Endodermal cell (in vitro differentiated cells): Measurements from ENCODE around the gene PPP1R36. TPM values are rescaled to one million over a fixed set of nuclear protein-coding genes. Genes with fewer than 3 reads are reported as not detected.
"Not testable (repeated sequence)": the region's sequence is repeated elsewhere in the genome, so short reads cannot be mapped to it uniquely, and the experiment has no call there.

Experiments used
- DNase-seq: peaks from one replicate; pipeline ENCODE4 v3.0.0-alpha.2; 2017
- H3K27ac ChIP-seq: 2 replicates; pipeline ENCODE4 v1.5.1; 2013; ENCODE audit warnings: mild to moderate bottlenecking, low read depth, low read length, moderate library complexity
- H3K27me3 ChIP-seq: 2 replicates; pipeline ENCODE4 v1.6.1; 2013; ENCODE audit warnings: mild to moderate bottlenecking, low read length, moderate library complexity; ENCODE audit not compliant: insufficient read depth, control insufficient read depth, poor library complexity, severe bottlenecking
- H3K36me3 ChIP-seq: 2 replicates; pipeline ENCODE4 v1.7.0; 2013; ENCODE audit warnings: mild to moderate bottlenecking, low read length, moderate library complexity; ENCODE audit not compliant: control insufficient read depth, insufficient read depth
- H3K4me1 ChIP-seq: one replicate; pipeline ENCODE4 v1.7.0; 2013; ENCODE audit warnings: low read length; ENCODE audit not compliant: control insufficient read depth, insufficient read depth
- H3K4me3 ChIP-seq: 2 replicates; pipeline ENCODE4 v1.5.1; 2013; ENCODE audit warnings: mild to moderate bottlenecking, low read length, moderate library complexity
- H3K9ac ChIP-seq: 2 replicates; pipeline ENCODE4 v1.6.1; 2013; ENCODE audit warnings: mild to moderate bottlenecking, low read length, moderate library complexity; ENCODE audit not compliant: poor library complexity, severe bottlenecking; ENCODE audit errors: extremely low read depth
- H3K9me3 ChIP-seq: 2 replicates; pipeline ENCODE4 v1.6.1; 2013; ENCODE audit warnings: mild to moderate bottlenecking, low read length, moderate library complexity; ENCODE audit not compliant: control insufficient read depth
- H3K27ac Mint-ChIP-seq: 2 replicates; pipeline ENCODE4 v1.8.0; 2020; ENCODE audit warnings: mixed read lengths
- H3K27me3 Mint-ChIP-seq: 2 replicates; pipeline ENCODE4 v1.8.0; 2021; ENCODE audit warnings: mild to moderate bottlenecking, mixed read lengths; ENCODE audit not compliant: insufficient read depth
- H3K36me3 Mint-ChIP-seq: 2 replicates; pipeline ENCODE4 v1.8.0; 2020; ENCODE audit warnings: low read depth, mixed read lengths
- H3K4me1 Mint-ChIP-seq: 2 replicates; pipeline ENCODE4 v1.8.0; 2020; ENCODE audit warnings: mixed read lengths
- H3K4me3 Mint-ChIP-seq: 2 replicates; pipeline ENCODE4 v1.8.0; 2020; ENCODE audit warnings: mild to moderate bottlenecking, moderate library complexity, mixed read lengths
- H3K9me3 Mint-ChIP-seq: 2 replicates; pipeline ENCODE4 v1.8.0; 2020; ENCODE audit warnings: mild to moderate bottlenecking, mixed read lengths
- CTCF ChIP-seq: fragments of 200-600 bp; sonication (generic); conservative IDR thresholded peaks from 2 replicates; pipeline ENCODE4 v1.5.0; 2021; ENCODE audit warnings: antibody characterized with exemption, mild to moderate bottlenecking
- WGBS, 2 experiments: methylation state at CpG; one replicate each; pipeline versions ENCODE4 v1.1.5 to v1.1.7; 2013; ENCODE audit warnings: missing lambda C conversion rate in 2 of 2, mixed read lengths in 1 of 2; ENCODE audit not compliant: insufficient coverage in 1 of 2, insufficient read length in 1 of 2; 5-methylcytosine and 5-hydroxymethylcytosine counted together
- total RNA-seq, 2 donors: library from RNA; stranded (reverse); fragmentation: NEBNext Ultra II Directional in 1 of 2; extraction: Animal tissue kit (Norgen Biotek cat#: 25700) in 1 of 2; gene quantifications; 2 replicates in 1 of 2; 3 replicates in 1 of 2; pipeline ENCODE4 v1.2.1, GENCODE V29; 2021

The PPP1R36 gene
- total RNA-seq, 2 donors from 2014 or later, result 0.24 to 1.2 TPM

DNA sequence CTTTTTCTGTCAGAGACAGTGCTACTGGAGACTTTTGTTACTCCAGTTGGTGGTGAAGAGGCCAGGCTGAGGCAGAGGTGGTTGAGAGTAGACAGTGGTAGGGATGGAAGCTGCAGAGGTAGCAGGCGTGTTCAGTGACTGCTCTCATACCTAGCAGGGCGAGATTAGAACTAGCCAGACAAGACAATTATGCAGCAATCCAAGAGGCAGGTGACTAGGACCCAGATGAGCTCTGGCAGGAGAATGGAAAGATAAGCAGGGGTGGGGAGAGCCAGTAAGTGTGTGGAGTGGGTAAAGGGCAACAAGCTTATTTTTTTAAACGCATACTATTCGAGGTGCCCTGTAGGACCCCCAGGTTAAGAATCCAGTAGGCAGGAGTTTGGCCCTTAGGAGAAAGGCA, 4.8 kb downstream of the PPP1R36 start:
- H3K4me3 ChIP-seq, result no peak overlapping the region
- no peaks in the 10 kb centered on the region for H3K4me1 ChIP-seq
- Mint-ChIP-seq H3K27me3 (peaks cover 15% of the 10 kb centered on the region), H3K9me3 (no peaks in the 10 kb centered on the region), H3K4me1 (peaks cover 7% of the 10 kb centered on the region), H3K27ac (no peak overlapping the region), H3K4me3 (no peak overlapping the region), H3K36me3 (no peaks in the 10 kb centered on the region)
- no peak overlapping the region for H3K9ac ChIP-seq
- H3K9me3 ChIP-seq, result no peaks in the 10 kb centered on the region
- no peak for DNase-seq
- no peak overlapping the region for H3K27ac ChIP-seq
- WGBS, 2 experiments, result 75 to 90% methylated on average over 4 of the region's 4 CpGs
- H3K36me3 ChIP-seq, result no peaks in the 10 kb centered on the region
- TF ChIP-seq CTCF, result no peak
- peaks cover 23% of the 10 kb centered on the region for H3K27me3 ChIP-seq

GRCh38 chr14:64556526-64556925, 6.8 kb downstream of the PPP1R36 start:
- Mint-ChIP-seq H3K4me3 (no peak overlapping the region), H3K27ac (no peak overlapping the region), H3K36me3 (no peaks in the 10 kb centered on the region), H3K4me1 (peaks cover 9% of the 10 kb centered on the region), H3K9me3 (no peaks in the 10 kb centered on the region), H3K27me3 (no peaks in the 10 kb centered on the region)
- no peak overlapping the region for H3K9ac ChIP-seq
- H3K4me3 ChIP-seq, result no peak overlapping the region
- WGBS, 2 experiments, result 93% methylated on average over 5 of the region's 5 CpGs; no CpG with 5 or more reads in 1 of the 2 experiments
- no peak for DNase-seq
- no peak overlapping the region for H3K27ac ChIP-seq
- no peaks in the 10 kb centered on the region for H3K36me3 ChIP-seq
- no peaks in the 10 kb centered on the region for H3K4me1 ChIP-seq
- TF ChIP-seq CTCF, result no peak
- peaks cover 3% of the 10 kb centered on the region for H3K27me3 ChIP-seq
- H3K9me3 ChIP-seq, result no peaks in the 10 kb centered on the region

DNA sequence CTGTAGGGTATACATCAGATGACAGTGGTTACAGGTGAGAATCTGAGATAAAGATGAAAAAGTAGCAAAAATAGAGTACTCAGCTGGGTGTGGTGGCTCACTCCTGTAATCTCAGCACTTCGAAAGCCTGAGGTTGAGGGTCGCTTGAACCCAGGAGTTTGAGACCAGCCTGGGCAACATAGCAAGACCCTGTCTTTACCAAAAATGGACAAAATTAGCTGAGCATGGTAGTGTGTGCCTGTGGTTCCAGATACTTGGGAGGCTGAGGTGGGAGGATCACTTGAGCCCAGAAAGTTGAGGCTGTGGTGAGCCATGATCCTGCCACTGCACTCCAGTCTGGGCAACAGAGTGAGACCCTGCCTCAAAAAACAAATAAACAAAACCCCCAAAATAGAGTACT, 8.5 kb downstream of the PPP1R36 start:
- not testable (repeated sequence) for H3K27ac ChIP-seq, H3K4me1 ChIP-seq, H3K9me3 Mint-ChIP-seq, H3K4me3 ChIP-seq, H3K4me1 Mint-ChIP-seq, DNase-seq, H3K27me3 ChIP-seq, H3K9me3 ChIP-seq, H3K27ac Mint-ChIP-seq, H3K4me3 Mint-ChIP-seq, H3K27me3 Mint-ChIP-seq, H3K36me3 Mint-ChIP-seq, H3K36me3 ChIP-seq, H3K9ac ChIP-seq
- 86 to 90% methylated on average over 2 of the region's 2 CpGs for WGBS, 2 experiments

- H3K4me3 Mint-ChIP-seq, result no peak overlapping the region
- no peaks in the 10 kb centered on the region for H3K36me3 Mint-ChIP-seq
- Histone ChIP-seq H3K4me1 (no peaks in the 10 kb centered on the region), H3K27me3 (no peaks in the 10 kb centered on the region), H3K36me3 (no peaks in the 10 kb centered on the region), H3K27ac (no peak overlapping the region), H3K4me3 (no peak overlapping the region), H3K9me3 (no peaks in the 10 kb centered on the region), H3K9ac (no peak overlapping the region)
- DNase-seq, result no peak
- no peak for TF ChIP-seq CTCF
- H3K9me3 Mint-ChIP-seq, result no peaks in the 10 kb centered on the region
- no peak overlapping the region for H3K27ac Mint-ChIP-seq
- H3K27me3 Mint-ChIP-seq, result no peaks in the 10 kb centered on the region
- 95 to 100% methylated on average over 1 to 2 of the region's 2 CpGs for WGBS, 2 experiments
- peaks cover 11% of the 10 kb centered on the region for H3K4me1 Mint-ChIP-seq
These were observed 11.9 kb downstream of the PPP1R36 start for GRCh38 chr14:64561631-64562030.
